HepG2 (cell line): ENCODE data around the gene DDAH2. TPM values are rescaled to one million over a fixed set of nuclear protein-coding genes. Genes with fewer than 3 reads are reported as not detected.
A peak's percentile ranks its signal among the peaks of the same experiment; 100 is the strongest.

Experiments used
- ATAC-seq: fragments of 200-7000 bp; cut with Tn5 transposase; 3 replicates; pipeline ENCODE4 v1.9.1; 2020; ENCODE audit warnings: mild to moderate bottlenecking, moderate library complexity
- BruUV-seq: library from RNA; stranded (reverse); fragments of 400-500 nt; replicated peaks from 2 replicates; lab custom pipeline; 2021; lab: Mats Ljungman, UMichigan
- CTCF ChIA-PET: fragments of 300-600 bp; formaldehyde crosslinking; extraction: SDS; loops from one replicate; lab custom pipeline; 2021; ENCODE audit warnings: low total read pairs, inconsistent platforms, low intra/inter-chr PET ratio; lab: Yijun Ruan, JAX
- POLR2A ChIA-PET: fragments of 350-600 bp; sonication (Branson Sonifier 250); formaldehyde crosslinking; loops from one replicate; lab custom pipeline; 2020; ENCODE audit warnings: antibody characterized with exemption, inconsistent platforms; lab: Yijun Ruan, JAX
- DNase-seq: peaks from one replicate; pipeline ENCODE4 v3.0.0-alpha.2; 2015; ENCODE audit warnings: low spot score
- FAIRE-seq: peaks from 3 replicates; lab custom pipeline; 2011; peaks lifted over from hg19 to GRCh38; lab: Jason Lieb, UNC
- H2AFZ ChIP-seq: one replicate; pipeline ENCODE4 v1.6.1; 2011; ENCODE audit warnings: low read length, inconsistent platforms
- H3K27ac ChIP-seq: fragments of 300-600 bp; 3 replicates; pipeline ENCODE4 v1.8.0; 2011; ENCODE audit warnings: mixed run types, mild to moderate bottlenecking, mixed read lengths, low read length, inconsistent platforms; ENCODE audit not compliant: insufficient read depth; ENCODE audit errors: extremely low read length
- H3K27me3 ChIP-seq, 2 experiments: fragments of 200-600 bp in 1 of 2; 2 replicates in 1 of 2; 3 replicates in 1 of 2; pipeline versions ENCODE4 v1.6.0 to v1.8.0; 2011; ENCODE audit warnings: low read length in 2 of 2, mild to moderate bottlenecking in 2 of 2, moderate library complexity in 2 of 2, inconsistent platforms in 1 of 2; ENCODE audit not compliant: insufficient read depth in 2 of 2, control insufficient read depth in 1 of 2
- H3K36me3 ChIP-seq, 2 experiments: fragments of 200-600 bp in 1 of 2; replicated peaks in 1 of 2; 2 replicates in 1 of 2; 3 replicates in 1 of 2; pipeline versions ENCODE4 v1.5.1 to v1.8.0; 2011; ENCODE audit warnings: low read length in 2 of 2, inconsistent platforms in 1 of 2; ENCODE audit not compliant: insufficient read depth in 2 of 2, control insufficient read depth in 1 of 2
- H3K4me1 ChIP-seq: 2 replicates; pipeline ENCODE4 v1.5.1; 2012; ENCODE audit warnings: low read length, inconsistent platforms; ENCODE audit not compliant: insufficient read depth
- H3K4me2 ChIP-seq: 2 replicates; pipeline ENCODE4 v1.6.0; 2011; ENCODE audit warnings: low read depth, low read length, inconsistent platforms
- H3K4me3 ChIP-seq, 3 experiments: fragments of 200-600 bp in 1 of 3; sonication (generic), shearing (Covaris generic) in 1 of 3; replicated peaks in 1 of 3; 2 replicates each; pipeline ENCODE4 v1.5.1; 2011 to 2016; ENCODE audit warnings: low read length in 3 of 3, inconsistent platforms in 2 of 3, low read depth in 2 of 3, mild to moderate bottlenecking in 2 of 3, control low read depth in 1 of 3, mixed read lengths in 1 of 3; ENCODE audit not compliant: insufficient read depth in 1 of 3
- H3K79me2 ChIP-seq: one replicate; pipeline ENCODE4 v1.6.1; 2011; ENCODE audit warnings: low read length, inconsistent platforms; ENCODE audit not compliant: insufficient read depth
- H3K9ac ChIP-seq: 2 replicates; pipeline ENCODE4 v1.6.0; 2011; ENCODE audit warnings: mild to moderate bottlenecking, low read depth, low read length, inconsistent platforms; ENCODE audit not compliant: insufficient read depth
- H3K9me3 ChIP-seq: 2 replicates; pipeline ENCODE4 v1.5.1; 2012; ENCODE audit warnings: mild to moderate bottlenecking, low read length
- H4K20me1 ChIP-seq: 2 replicates; pipeline ENCODE4 v1.6.0; 2011; ENCODE audit warnings: inconsistent platforms, mild to moderate bottlenecking, low read length, moderate library complexity; ENCODE audit not compliant: insufficient read depth
- ELF3 ChIP-seq: IDR thresholded peaks from 2 replicates; pipeline ENCODE4 v1.6.1; 2016; ENCODE audit warnings: missing genetic modification reagents, missing compliant biosample characterization
- HIC2 ChIP-seq: sonication (generic); formaldehyde crosslinking; IDR thresholded peaks from 2 replicates; pipeline ENCODE4 v1.9.0; 2022; ENCODE audit warnings: low read depth, missing genetic modification reagents
- KMT2B ChIP-seq: IDR thresholded peaks from 2 replicates; pipeline ENCODE4 v1.6.1; 2016; ENCODE audit warnings: missing genetic modification reagents, missing compliant biosample characterization
- MXD4 ChIP-seq: IDR thresholded peaks from 2 replicates; pipeline ENCODE4 v1.6.1; 2016; ENCODE audit warnings: mild to moderate bottlenecking, missing biosample characterization, missing genetic modification reagents
- PAXIP1 ChIP-seq: sonication (generic); formaldehyde crosslinking; conservative IDR thresholded peaks from 2 replicates; pipeline ENCODE4 v1.4.0; 2020; ENCODE audit warnings: mild to moderate bottlenecking, missing genetic modification reagents, moderate library complexity
- STAG1 ChIP-seq: sonication (generic); formaldehyde crosslinking; IDR thresholded peaks from 2 replicates; pipeline ENCODE4 v1.4.0; 2020; ENCODE audit warnings: missing genetic modification reagents
- ZNF251 ChIP-seq: sonication (generic); formaldehyde crosslinking; IDR thresholded peaks from 2 replicates; pipeline ENCODE4 v1.9.0; 2021; ENCODE audit warnings: mild to moderate bottlenecking, missing genetic modification reagents
- ZNF770 ChIP-seq: sonication (generic); formaldehyde crosslinking; IDR thresholded peaks from 2 replicates; pipeline ENCODE4 v1.5.0; 2020; ENCODE audit warnings: mild to moderate bottlenecking, missing genetic modification reagents
- WGBS: methylation state at CpG from one replicate; pipeline ENCODE4 v1.1.6; 2017; ENCODE audit warnings: low lambda C conversion rate; 5-methylcytosine and 5-hydroxymethylcytosine counted together
- in situ Hi-C: cut with HindIII; loops from 2 replicates; pipeline ENCODE4 v1.10.0; 2017; ENCODE audit warnings: low pct_unique_long_range_greater_than_20kb; ENCODE audit not compliant: extremely low pct_ligation_motif_present
- intact Hi-C: fragments of 100-400 bp; cut with micrococcal nuclease; formaldehyde crosslinking; loops from one replicate; pipeline ENCODE4 v1.10.0; 2022; ENCODE audit not compliant: unreplicated experiment
- polyA plus RNA-seq, 8 experiments: library from polyadenylated mRNA; depleted of rRNA in 3 of 8; stranded (reverse) in 7 of 8; unstranded in 1 of 8; fragments of >200 nt; fragmentation: Illumina TruSeq in 4 of 8; extraction: Trizol in 4 of 8; gene quantifications; 2 replicates each; pipeline versions ENCODE4 v1.2.1 to v1.2.3, GENCODE V29; 2011 to 2016; ENCODE audit warnings: low read depth in 4 of 8, missing spikeins in 1 of 8, mixed read lengths in 1 of 8; ENCODE audit not compliant: insufficient read depth in 1 of 8
- total RNA-seq, 5 experiments: library from RNA; depleted of rRNA; stranded (reverse); fragments of >200 nt; fragmentation: Illumina TruSeq; extraction: Trizol; gene quantifications; 2 replicates each; pipeline ENCODE4 v1.2.3, GENCODE V29; 2016; ENCODE audit warnings: low read depth in 1 of 5
- TF ChIP-seq, protein P1 (sequence below): sonication (generic); formaldehyde crosslinking; IDR thresholded peaks from 2 replicates; pipeline ENCODE4 v1.5.0; 2020; ENCODE audit warnings: missing genetic modification reagents
- TF ChIP-seq, protein P2 (sequence below), 2 experiments: fragments of 450-650 bp in 1 of 2; sonication (generic) in 1 of 2; formaldehyde crosslinking; IDR thresholded peaks; 2 replicates each; pipeline versions ENCODE4 v1.5.0 to v1.8.0; 2020 to 2022; ENCODE audit warnings: mild to moderate bottlenecking in 1 of 2, missing genetic modification reagents in 1 of 2
- TF ChIP-seq, protein P3 (sequence below): sonication (generic); formaldehyde crosslinking; IDR thresholded peaks from 2 replicates; pipeline ENCODE4 v1.8.1; 2023; ENCODE audit warnings: mild to moderate bottlenecking, missing genetic modification reagents

Gene DDAH2
- total and polyA plus RNA-seq, 2 of the 13 experiments (the other 11 are each of a cell fraction or from before 2014, with no cell fraction given): 16.4 to 21.1 TPM

DNA sequence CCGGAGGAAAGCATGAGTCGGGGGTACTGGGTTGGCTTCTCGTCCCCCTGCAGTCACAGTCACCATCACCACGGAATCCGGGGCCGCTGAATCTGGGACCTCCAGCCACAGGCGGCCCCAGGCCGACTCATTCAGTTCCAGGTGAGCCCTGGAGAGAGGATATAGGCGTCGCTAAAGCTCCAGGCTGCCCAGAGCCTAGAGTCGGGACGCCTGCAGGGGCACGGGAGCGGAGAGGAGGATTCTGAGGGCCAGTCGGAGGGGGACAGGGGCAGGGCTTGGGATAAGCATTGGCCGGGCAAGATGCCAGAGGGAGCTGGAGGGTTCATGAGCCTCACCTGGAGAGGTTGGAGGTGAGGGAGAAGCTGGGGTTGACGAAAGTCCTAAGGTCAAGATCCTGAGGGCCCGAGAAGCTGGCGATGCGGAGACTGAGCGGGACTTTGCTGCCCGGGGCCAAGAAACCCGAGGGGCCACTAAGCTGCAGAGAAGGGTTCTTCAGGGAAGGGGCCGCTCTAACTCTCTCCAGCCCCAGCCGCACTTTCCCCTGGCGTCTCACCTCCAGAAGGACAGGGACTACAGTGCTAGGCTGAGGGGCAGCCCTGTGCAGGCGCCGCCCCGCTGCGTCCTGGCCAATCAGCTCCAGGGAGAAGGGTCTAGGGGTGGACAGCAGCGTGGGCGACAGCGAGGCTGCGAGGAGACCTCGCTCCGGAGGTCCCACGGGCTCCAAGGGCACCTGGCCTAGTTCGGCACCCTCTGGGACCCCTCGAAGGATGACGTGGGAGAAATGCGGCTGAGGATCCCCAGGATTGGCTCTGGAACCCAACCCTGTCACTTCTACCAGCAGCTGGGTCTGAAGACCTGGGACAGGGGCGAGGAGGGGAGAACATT is 37.1 kb upstream of the DDAH2 start:
- intact Hi-C loops: no loop called here
- FAIRE-seq (peak; percentile 84), DNase-seq (peak; percentile 67), ATAC-seq (peak; percentile 95)
- H3K27ac ChIP-seq: no peak overlapping the region
- H3K79me2 ChIP-seq: no peaks in the 10 kb centered on the region
- H3K9me3 ChIP-seq: no peaks in the 10 kb centered on the region
- no peaks in the 10 kb centered on the region for H3K27me3 ChIP-seq
- CTCF ChIA-PET: interaction anchor here (0.9 kb wide), 1 partner anchor 36 kb away, joined by 4 read pairs; no protein-coding TSS in a partner anchor
- in situ Hi-C loops: loop anchor here (5.0 kb wide), 2 partner anchors 34 to 84 kb away; partner anchors contain the start of gene LY6G5C
- peak overlapping the region; percentile 90 for H3K4me2 ChIP-seq
- peak overlapping the region; percentile 66 for H3K9ac ChIP-seq
- H2AFZ ChIP-seq: no peak overlapping the region
- peak overlapping the region; percentile 46 to 74 (median 56) for H3K4me3 ChIP-seq
- H4K20me1 ChIP-seq: no peaks in the 10 kb centered on the region
- POLR2A ChIA-PET: interaction anchor here (0.7 to 2.3 kb wide), 37 partner anchors 9 to 155 kb away, joined by 3 to 172 read pairs (median 5); partner anchors contain the start of genes ABHD16A, APOM, BAG6 and C6orf47
- peaks cover 0 to 1% of the 10 kb centered on the region in 2 experiments; a peak in 1 of 5 replicates for H3K36me3 ChIP-seq
- H3K4me1 ChIP-seq: peaks cover 50% of the 10 kb centered on the region
- WGBS: 21% methylated on average over 42 of the region's 42 CpGs
- no TSS peak for BruUV-seq
- peak; percentile 66; the same call in 1 of the 2 replicates for TF ChIP-seq ZNF770
- no peak for TF ChIP-seq ZNF251 (CRISPR knock-in tag)
- peak; percentile 32; the same call in 1 of the 2 replicates for TF ChIP-seq STAG1 (CRISPR knock-in tag)
- TF ChIP-seq, protein P1, sequence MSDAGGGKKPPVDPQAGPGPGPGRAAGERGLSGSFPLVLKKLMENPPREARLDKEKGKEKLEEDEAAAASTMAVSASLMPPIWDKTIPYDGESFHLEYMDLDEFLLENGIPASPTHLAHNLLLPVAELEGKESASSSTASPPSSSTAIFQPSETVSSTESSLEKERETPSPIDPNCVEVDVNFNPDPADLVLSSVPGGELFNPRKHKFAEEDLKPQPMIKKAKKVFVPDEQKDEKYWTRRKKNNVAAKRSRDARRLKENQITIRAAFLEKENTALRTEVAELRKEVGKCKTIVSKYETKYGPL: no peak
- TF ChIP-seq, protein P2, sequence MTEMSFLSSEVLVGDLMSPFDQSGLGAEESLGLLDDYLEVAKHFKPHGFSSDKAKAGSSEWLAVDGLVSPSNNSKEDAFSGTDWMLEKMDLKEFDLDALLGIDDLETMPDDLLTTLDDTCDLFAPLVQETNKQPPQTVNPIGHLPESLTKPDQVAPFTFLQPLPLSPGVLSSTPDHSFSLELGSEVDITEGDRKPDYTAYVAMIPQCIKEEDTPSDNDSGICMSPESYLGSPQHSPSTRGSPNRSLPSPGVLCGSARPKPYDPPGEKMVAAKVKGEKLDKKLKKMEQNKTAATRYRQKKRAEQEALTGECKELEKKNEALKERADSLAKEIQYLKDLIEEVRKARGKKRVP (CRISPR knock-in tag; IDR thresholded peaks at IDR 0.05): peak in 1 of 2 experiments; percentile 18; a peak in 1 of 4 replicates
- TF ChIP-seq, protein P3, sequence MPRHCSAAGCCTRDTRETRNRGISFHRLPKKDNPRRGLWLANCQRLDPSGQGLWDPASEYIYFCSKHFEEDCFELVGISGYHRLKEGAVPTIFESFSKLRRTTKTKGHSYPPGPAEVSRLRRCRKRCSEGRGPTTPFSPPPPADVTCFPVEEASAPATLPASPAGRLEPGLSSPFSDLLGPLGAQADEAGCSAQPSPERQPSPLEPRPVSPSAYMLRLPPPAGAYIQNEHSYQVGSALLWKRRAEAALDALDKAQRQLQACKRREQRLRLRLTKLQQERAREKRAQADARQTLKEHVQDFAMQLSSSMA (CRISPR knock-in tag): 0 out of 2 replicates have a peak, but pooled peaks have one; percentile 58
- TF ChIP-seq PAXIP1 (CRISPR knock-in tag): 0 out of 2 replicates have a peak, but pooled peaks have one; percentile 26
- TF ChIP-seq ELF3: peak; percentile 54; the same call in 1 of the 2 replicates
- peak; percentile 82 for TF ChIP-seq MXD4 (CRISPR knock-in tag)
- peak; percentile 72 for TF ChIP-seq HIC2 (CRISPR knock-in tag)
- 0 out of 2 replicates have a peak, but pooled peaks have one; percentile 36 for TF ChIP-seq KMT2B (CRISPR knock-in tag)
